ENCODE data around the gene MMP24.
A peak's percentile ranks its signal among the peaks of the same experiment; 100 is the strongest.

Gene MMP24

GRCh38 chr20:35293303-35294292 is 67.1 kb downstream of the MMP24 start:
- no peak for DNase-seq (ENCODE audit: low read depth)

- no peak for DNase-seq (ENCODE audit: low read depth)
Observed at GRCh38 chr20:35294293-35294685, 67.8 kb downstream of the MMP24 start.

GRCh38 chr20:35295058-35295457 is 68.6 kb downstream of the MMP24 start:
- no peak for DNase-seq (ENCODE audit: low read depth)

GRCh38 chr20:35295674-35296073 is 69.2 kb downstream of the MMP24 start:
- DNase-seq (ENCODE audit: low read depth) = no peak

- no peak for DNase-seq (ENCODE audit: low read depth)
Observed at GRCh38 chr20:35296101-35296554, 69.6 kb downstream of the MMP24 start.

- no peak for DNase-seq (ENCODE audit: low read depth)
Observed at GRCh38 chr20:35297155-35297554, 70.7 kb downstream of the MMP24 start.

GRCh38 chr20:35297740-35298139 is 71.2 kb downstream of the MMP24 start:
- DNase-seq (ENCODE audit: low read depth) = no peak

- DNase-seq (ENCODE audit: low read depth) = no peak
Observed at GRCh38 chr20:35298264-35298663, 71.8 kb downstream of the MMP24 start.

- DNase-seq (ENCODE audit: low read depth) = no peak
Observed at GRCh38 chr20:35299780-35300179, 73.3 kb downstream of the MMP24 start.

GRCh38 chr20:35300469-35301262 is 74.2 kb downstream of the MMP24 start:
- DNase-seq (ENCODE audit: low read depth) = no peak

GRCh38 chr20:35301426-35301825 is 74.9 kb downstream of the MMP24 start:
- DNase-seq (ENCODE audit: low read depth) = no peak

GRCh38 chr20:35302421-35303335 is 76.2 kb downstream of the MMP24 start:
- DNase-seq (ENCODE audit: low read depth) = no peak

GRCh38 chr20:35303382-35303734 is 76.9 kb downstream of the MMP24 start:
- no peak for DNase-seq (ENCODE audit: low read depth)

- DNase-seq (ENCODE audit: low read depth) = no peak
Observed at GRCh38 chr20:35303735-35304491, 77.4 kb downstream of the MMP24 start.

- no peak for DNase-seq (ENCODE audit: low read depth)
Observed at GRCh38 chr20:35304956-35305355, 78.5 kb downstream of the MMP24 start.

GRCh38 chr20:35305682-35306556 is 79.4 kb downstream of the MMP24 start:
- peak; percentile 99 for DNase-seq (ENCODE audit: low read depth)

- DNase-seq (ENCODE audit: low read depth) = no peak
Observed at GRCh38 chr20:35306931-35307517, 80.5 kb downstream of the MMP24 start.

GRCh38 chr20:35307666-35308653 is 81.5 kb downstream of the MMP24 start:
- DNase-seq (ENCODE audit: low read depth) = peak; percentile 92

All from GM04504 (cell line).